DND-41 (cell line): ENCODE data around the gene SQSTM1.

Experiments
- CTCF ChIP-seq: IDR thresholded peaks from 2 replicates; pipeline ENCODE4 v1.5.1; 2012; ENCODE audit warnings: borderline replicate concordance, low read length, moderate library complexity, mild to moderate bottlenecking; ENCODE audit not compliant: poor library complexity, severe bottlenecking; ENCODE audit errors: extremely low read depth
- EZH2 ChIP-seq: IDR thresholded peaks from 3 replicates; pipeline ENCODE4 v1.6.1; 2012; ENCODE audit warnings: borderline replicate concordance, low read depth, mild to moderate bottlenecking, moderate library complexity, low read length, inconsistent platforms; ENCODE audit not compliant: severe bottlenecking

GRCh38 chr5:179823937-179824744 lies 3.4 kb downstream of the SQSTM1 start:
- TF ChIP-seq CTCF (no peak), EZH2 (no peak)
